WTC11 (cell line): ENCODE measurements around the gene LMO1. TPM values are rescaled to one million over a fixed set of nuclear protein-coding genes. Genes with fewer than 3 reads are reported as not detected.

Source experiments
- ATAC-seq: fragments of 200-7000 bp; cut with Tn5 transposase; 2 replicates; pipeline ENCODE4 v1.10.0; 2021; ENCODE audit warnings: mild to moderate bottlenecking, moderate library complexity
- CTCF ChIA-PET: fragments of 300-600 bp; sonication (Branson Sonifier 250); formaldehyde crosslinking; loops from one replicate; lab custom pipeline; 2021; ENCODE audit warnings: antibody characterized with exemption; lab: Charles Lee
- POLR2A ChIA-PET: fragments of 350-600 bp; sonication (Branson Sonifier 250); formaldehyde crosslinking; loops from one replicate; lab custom pipeline; 2021; ENCODE audit warnings: antibody characterized with exemption; lab: Charles Lee
- DNase-seq: peaks from one replicate; pipeline ENCODE4 v3.0.0; 2021; ENCODE audit warnings: low spot score
- H3K27ac Mint-ChIP-seq: 2 replicates; pipeline ENCODE4 v1.8.0; 2021; ENCODE audit warnings: mixed read lengths
- H3K27me3 Mint-ChIP-seq: 2 replicates; pipeline ENCODE4 v1.8.0; 2021; ENCODE audit warnings: low read depth, mild to moderate bottlenecking, moderate library complexity, mixed read lengths
- H3K36me3 Mint-ChIP-seq: 2 replicates; pipeline ENCODE4 v1.8.0; 2021; ENCODE audit warnings: mixed read lengths
- H3K4me1 Mint-ChIP-seq: 2 replicates; pipeline ENCODE4 v1.8.0; 2022; ENCODE audit warnings: mixed read lengths
- H3K4me3 Mint-ChIP-seq: 2 replicates; pipeline ENCODE4 v1.8.0; 2021; ENCODE audit warnings: mild to moderate bottlenecking, moderate library complexity, mixed read lengths
- H3K9me3 Mint-ChIP-seq: 2 replicates; pipeline ENCODE4 v1.8.0; 2021; ENCODE audit warnings: mixed read lengths
- ATF2 ChIP-seq: sonication (generic); formaldehyde crosslinking; IDR thresholded peaks from 2 replicates; pipeline ENCODE4 v1.8.1; 2022; ENCODE audit warnings: low read depth, missing genetic modification reagents, borderline replicate concordance
- CBFB ChIP-seq: sonication (generic); formaldehyde crosslinking; IDR thresholded peaks from 2 replicates; pipeline ENCODE4 v1.8.1; 2022; ENCODE audit warnings: mild to moderate bottlenecking, low read depth, missing genetic modification reagents
- CREM ChIP-seq: sonication (generic); formaldehyde crosslinking; IDR thresholded peaks from 2 replicates; pipeline ENCODE4 v1.8.1; 2022; ENCODE audit warnings: mild to moderate bottlenecking, missing genetic modification reagents, moderate library complexity
- ELF4 ChIP-seq: sonication (generic); formaldehyde crosslinking; IDR thresholded peaks from 2 replicates; pipeline ENCODE4 v1.8.1; 2022; ENCODE audit warnings: low read depth, mild to moderate bottlenecking, moderate library complexity, missing genetic modification reagents
- GTF2I ChIP-seq: fragments of 250-450 bp; sonication (Bioruptor Pico); conservative IDR thresholded peaks from 2 replicates; pipeline ENCODE4 v1.4.0; 2021; ENCODE audit warnings: mild to moderate bottlenecking
- MLX ChIP-seq: sonication (generic); formaldehyde crosslinking; IDR thresholded peaks from 2 replicates; pipeline ENCODE4 v1.8.1; 2023; ENCODE audit warnings: mild to moderate bottlenecking, missing genetic modification reagents, moderate library complexity
- NR3C1 ChIP-seq: sonication (generic); formaldehyde crosslinking; conservative IDR thresholded peaks from 2 replicates; pipeline ENCODE4 v1.8.1; 2023; ENCODE audit warnings: low read depth, mild to moderate bottlenecking, missing genetic modification reagents
- SOX15 ChIP-seq: fragments of 250-450 bp; sonication (Bioruptor Pico); IDR thresholded peaks from 2 replicates; pipeline ENCODE4 v1.9.0; 2021; ENCODE audit warnings: mild to moderate bottlenecking
- TEAD4 ChIP-seq: sonication (generic); formaldehyde crosslinking; IDR thresholded peaks from 2 replicates; pipeline ENCODE4 v1.8.0; 2022; ENCODE audit warnings: mild to moderate bottlenecking, missing genetic modification reagents
- USF2 ChIP-seq: sonication (generic); formaldehyde crosslinking; IDR thresholded peaks from 2 replicates; pipeline ENCODE4 v1.8.1; 2023; ENCODE audit warnings: mild to moderate bottlenecking, missing genetic modification reagents, moderate library complexity
- total RNA-seq: library from RNA; stranded (reverse); gene quantifications from 3 replicates; pipeline ENCODE4 v1.2.3, GENCODE V29; 2021
- TF ChIP-seq, protein P1 (sequence below): sonication (generic); formaldehyde crosslinking; IDR thresholded peaks from 2 replicates; pipeline ENCODE4 v1.8.0; 2023; ENCODE audit warnings: missing genetic modification reagents
- TF ChIP-seq, protein P2 (sequence below): sonication (generic); formaldehyde crosslinking; IDR thresholded peaks from 2 replicates; pipeline ENCODE4 v1.8.0; 2022; ENCODE audit warnings: mild to moderate bottlenecking, missing genetic modification reagents
- TF ChIP-seq, protein P3 (sequence below): sonication (generic); formaldehyde crosslinking; IDR thresholded peaks from 2 replicates; pipeline ENCODE4 v1.8.0; 2023; ENCODE audit warnings: missing genetic modification reagents, mild to moderate bottlenecking, borderline replicate concordance
- TF ChIP-seq, protein P4 (sequence below): sonication (generic); formaldehyde crosslinking; IDR thresholded peaks from 2 replicates; pipeline ENCODE4 v1.8.0; 2022; ENCODE audit warnings: missing genetic modification reagents
- TF ChIP-seq, protein P5 (sequence below): sonication (generic); formaldehyde crosslinking; IDR thresholded peaks from 2 replicates; pipeline ENCODE4 v1.8.1; 2023; ENCODE audit warnings: mild to moderate bottlenecking, moderate library complexity, missing genetic modification reagents

The LMO1 gene
- total RNA-seq, 1 experiment from 2014 or later = 0.44 TPM

GRCh38 chr11:8288166-8288772 is 24.6 kb upstream of the LMO1 start:
- H3K4me1 Mint-ChIP-seq = peaks cover 2% of the 10 kb centered on the region
- H3K4me3 Mint-ChIP-seq = no peak overlapping the region
- peaks cover 11% of the 10 kb centered on the region for H3K27me3 Mint-ChIP-seq
- no peak for DNase-seq
- CTCF ChIA-PET = interaction anchor here (0.8 to 2.6 kb wide), 2 partner anchors 25 to 41 kb away, joined by 3 to 10 read pairs; partner anchors contain the start of gene LMO1
- TF ChIP-seq SOX15 (CRISPR knock-in tag) = no peak
- TF ChIP-seq, protein P1, sequence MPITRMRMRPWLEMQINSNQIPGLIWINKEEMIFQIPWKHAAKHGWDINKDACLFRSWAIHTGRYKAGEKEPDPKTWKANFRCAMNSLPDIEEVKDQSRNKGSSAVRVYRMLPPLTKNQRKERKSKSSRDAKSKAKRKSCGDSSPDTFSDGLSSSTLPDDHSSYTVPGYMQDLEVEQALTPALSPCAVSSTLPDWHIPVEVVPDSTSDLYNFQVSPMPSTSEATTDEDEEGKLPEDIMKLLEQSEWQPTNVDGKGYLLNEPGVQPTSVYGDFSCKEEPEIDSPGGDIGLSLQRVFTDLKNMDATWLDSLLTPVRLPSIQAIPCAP (CRISPR knock-in tag) = no peak
- no peak for TF ChIP-seq TEAD4 (CRISPR knock-in tag)
- no peak for TF ChIP-seq MLX (CRISPR knock-in tag)
- TF ChIP-seq, protein P2, sequence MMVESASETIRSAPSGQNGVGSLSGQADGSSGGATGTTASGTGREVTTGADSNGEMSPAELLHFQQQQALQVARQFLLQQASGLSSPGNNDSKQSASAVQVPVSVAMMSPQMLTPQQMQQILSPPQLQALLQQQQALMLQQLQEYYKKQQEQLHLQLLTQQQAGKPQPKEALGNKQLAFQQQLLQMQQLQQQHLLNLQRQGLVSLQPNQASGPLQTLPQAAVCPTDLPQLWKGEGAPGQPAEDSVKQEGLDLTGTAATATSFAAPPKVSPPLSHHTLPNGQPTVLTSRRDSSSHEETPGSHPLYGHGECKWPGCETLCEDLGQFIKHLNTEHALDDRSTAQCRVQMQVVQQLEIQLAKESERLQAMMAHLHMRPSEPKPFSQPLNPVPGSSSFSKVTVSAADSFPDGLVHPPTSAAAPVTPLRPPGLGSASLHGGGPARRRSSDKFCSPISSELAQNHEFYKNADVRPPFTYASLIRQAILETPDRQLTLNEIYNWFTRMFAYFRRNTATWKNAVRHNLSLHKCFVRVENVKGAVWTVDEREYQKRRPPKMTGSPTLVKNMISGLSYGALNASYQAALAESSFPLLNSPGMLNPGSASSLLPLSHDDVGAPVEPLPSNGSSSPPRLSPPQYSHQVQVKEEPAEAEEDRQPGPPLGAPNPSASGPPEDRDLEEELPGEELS (CRISPR knock-in tag) = no peak
- TF ChIP-seq USF2 = no peak
- TF ChIP-seq CREM (CRISPR knock-in tag) = no peak
- TF ChIP-seq ATF2 = no peak
- TF ChIP-seq, protein P3, sequence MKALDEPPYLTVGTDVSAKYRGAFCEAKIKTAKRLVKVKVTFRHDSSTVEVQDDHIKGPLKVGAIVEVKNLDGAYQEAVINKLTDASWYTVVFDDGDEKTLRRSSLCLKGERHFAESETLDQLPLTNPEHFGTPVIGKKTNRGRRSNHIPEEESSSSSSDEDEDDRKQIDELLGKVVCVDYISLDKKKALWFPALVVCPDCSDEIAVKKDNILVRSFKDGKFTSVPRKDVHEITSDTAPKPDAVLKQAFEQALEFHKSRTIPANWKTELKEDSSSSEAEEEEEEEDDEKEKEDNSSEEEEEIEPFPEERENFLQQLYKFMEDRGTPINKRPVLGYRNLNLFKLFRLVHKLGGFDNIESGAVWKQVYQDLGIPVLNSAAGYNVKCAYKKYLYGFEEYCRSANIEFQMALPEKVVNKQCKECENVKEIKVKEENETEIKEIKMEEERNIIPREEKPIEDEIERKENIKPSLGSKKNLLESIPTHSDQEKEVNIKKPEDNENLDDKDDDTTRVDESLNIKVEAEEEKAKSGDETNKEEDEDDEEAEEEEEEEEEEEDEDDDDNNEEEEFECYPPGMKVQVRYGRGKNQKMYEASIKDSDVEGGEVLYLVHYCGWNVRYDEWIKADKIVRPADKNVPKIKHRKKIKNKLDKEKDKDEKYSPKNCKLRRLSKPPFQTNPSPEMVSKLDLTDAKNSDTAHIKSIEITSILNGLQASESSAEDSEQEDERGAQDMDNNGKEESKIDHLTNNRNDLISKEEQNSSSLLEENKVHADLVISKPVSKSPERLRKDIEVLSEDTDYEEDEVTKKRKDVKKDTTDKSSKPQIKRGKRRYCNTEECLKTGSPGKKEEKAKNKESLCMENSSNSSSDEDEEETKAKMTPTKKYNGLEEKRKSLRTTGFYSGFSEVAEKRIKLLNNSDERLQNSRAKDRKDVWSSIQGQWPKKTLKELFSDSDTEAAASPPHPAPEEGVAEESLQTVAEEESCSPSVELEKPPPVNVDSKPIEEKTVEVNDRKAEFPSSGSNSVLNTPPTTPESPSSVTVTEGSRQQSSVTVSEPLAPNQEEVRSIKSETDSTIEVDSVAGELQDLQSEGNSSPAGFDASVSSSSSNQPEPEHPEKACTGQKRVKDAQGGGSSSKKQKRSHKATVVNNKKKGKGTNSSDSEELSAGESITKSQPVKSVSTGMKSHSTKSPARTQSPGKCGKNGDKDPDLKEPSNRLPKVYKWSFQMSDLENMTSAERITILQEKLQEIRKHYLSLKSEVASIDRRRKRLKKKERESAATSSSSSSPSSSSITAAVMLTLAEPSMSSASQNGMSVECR (CRISPR knock-in tag) = no peak
- TF ChIP-seq NR3C1 = no peak
- TF ChIP-seq GTF2I (CRISPR knock-in tag) = no peak
- TF ChIP-seq CBFB (CRISPR knock-in tag) = no peak
- TF ChIP-seq, protein P4, sequence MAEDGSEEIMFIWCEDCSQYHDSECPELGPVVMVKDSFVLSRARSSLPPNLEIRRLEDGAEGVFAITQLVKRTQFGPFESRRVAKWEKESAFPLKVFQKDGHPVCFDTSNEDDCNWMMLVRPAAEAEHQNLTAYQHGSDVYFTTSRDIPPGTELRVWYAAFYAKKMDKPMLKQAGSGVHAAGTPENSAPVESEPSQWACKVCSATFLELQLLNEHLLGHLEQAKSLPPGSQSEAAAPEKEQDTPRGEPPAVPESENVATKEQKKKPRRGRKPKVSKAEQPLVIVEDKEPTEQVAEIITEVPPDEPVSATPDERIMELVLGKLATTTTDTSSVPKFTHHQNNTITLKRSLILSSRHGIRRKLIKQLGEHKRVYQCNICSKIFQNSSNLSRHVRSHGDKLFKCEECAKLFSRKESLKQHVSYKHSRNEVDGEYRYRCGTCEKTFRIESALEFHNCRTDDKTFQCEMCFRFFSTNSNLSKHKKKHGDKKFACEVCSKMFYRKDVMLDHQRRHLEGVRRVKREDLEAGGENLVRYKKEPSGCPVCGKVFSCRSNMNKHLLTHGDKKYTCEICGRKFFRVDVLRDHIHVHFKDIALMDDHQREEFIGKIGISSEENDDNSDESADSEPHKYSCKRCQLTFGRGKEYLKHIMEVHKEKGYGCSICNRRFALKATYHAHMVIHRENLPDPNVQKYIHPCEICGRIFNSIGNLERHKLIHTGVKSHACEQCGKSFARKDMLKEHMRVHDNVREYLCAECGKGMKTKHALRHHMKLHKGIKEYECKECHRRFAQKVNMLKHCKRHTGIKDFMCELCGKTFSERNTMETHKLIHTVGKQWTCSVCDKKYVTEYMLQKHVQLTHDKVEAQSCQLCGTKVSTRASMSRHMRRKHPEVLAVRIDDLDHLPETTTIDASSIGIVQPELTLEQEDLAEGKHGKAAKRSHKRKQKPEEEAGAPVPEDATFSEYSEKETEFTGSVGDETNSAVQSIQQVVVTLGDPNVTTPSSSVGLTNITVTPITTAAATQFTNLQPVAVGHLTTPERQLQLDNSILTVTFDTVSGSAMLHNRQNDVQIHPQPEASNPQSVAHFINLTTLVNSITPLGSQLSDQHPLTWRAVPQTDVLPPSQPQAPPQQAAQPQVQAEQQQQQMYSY (CRISPR knock-in tag) = no peak
- TF ChIP-seq ELF4 (CRISPR knock-in tag) = no peak
- TF ChIP-seq, protein P5, sequence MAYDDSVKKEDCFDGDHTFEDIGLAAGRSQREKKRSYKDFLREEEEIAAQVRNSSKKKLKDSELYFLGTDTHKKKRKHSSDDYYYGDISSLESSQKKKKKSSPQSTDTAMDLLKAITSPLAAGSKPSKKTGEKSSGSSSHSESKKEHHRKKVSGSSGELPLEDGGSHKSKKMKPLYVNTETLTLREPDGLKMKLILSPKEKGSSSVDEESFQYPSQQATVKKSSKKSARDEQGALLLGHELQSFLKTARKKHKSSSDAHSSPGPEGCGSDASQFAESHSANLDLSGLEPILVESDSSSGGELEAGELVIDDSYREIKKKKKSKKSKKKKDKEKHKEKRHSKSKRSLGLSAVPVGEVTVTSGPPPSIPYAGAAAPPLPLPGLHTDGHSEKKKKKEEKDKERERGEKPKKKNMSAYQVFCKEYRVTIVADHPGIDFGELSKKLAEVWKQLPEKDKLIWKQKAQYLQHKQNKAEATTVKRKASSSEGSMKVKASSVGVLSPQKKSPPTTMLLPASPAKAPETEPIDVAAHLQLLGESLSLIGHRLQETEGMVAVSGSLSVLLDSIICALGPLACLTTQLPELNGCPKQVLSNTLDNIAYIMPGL (CRISPR knock-in tag) = no peak
- TF ChIP-seq, all 79 proteins: peak for 0
- Mint-ChIP-seq H3K9me3 (no peaks in the 10 kb centered on the region), H3K36me3 (no peaks in the 10 kb centered on the region), H3K27ac (no peak overlapping the region)
- ATAC-seq = no peak
- POLR2A ChIA-PET = no interaction called here
